ENCODE measurements around the gene RHOH. TPM values are rescaled to one million over a fixed set of nuclear protein-coding genes. Genes with fewer than 3 reads are reported as not detected.

Gene RHOH
- total RNA-seq, 2 experiments from 2014 or later = 38.2 to 83.2 TPM

DNA sequence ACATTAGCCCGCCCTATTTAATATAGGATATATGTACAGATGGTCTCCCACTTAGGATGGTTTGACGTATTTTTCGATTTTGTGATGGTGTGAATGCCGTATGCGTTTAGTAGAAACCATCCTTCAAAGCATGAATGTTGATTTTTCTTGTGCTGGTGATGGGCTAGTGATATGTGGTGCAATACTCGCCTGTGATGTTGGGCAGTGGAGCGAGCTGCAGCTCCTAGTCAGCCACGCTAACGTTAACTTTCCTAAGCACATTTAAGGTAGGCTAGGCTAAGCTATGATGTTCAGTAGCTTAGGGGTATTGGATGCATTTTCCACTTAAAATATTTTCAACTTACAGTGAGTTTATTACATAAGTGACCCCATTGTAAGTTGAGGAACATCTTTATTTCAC lies 36.6 kb upstream of the RHOH start:
- ChIA-PET CTCF (ENCODE audit: unreplicated experiment) (interaction anchor here (1.3 kb wide), 1 partner anchor 157 kb away, joined by 3 read pairs; no protein-coding TSS in a partner anchor), POLR2A (interaction anchor here (0.6 to 0.8 kb wide), 2 partner anchors 74 to 721 kb away, joined by 3 read pairs; no protein-coding TSS in a partner anchor)
- Histone ChIP-seq H3K4me1 (ENCODE audit: insufficient read depth, low read length, poor library complexity, severe bottlenecking) (no peaks in the 10 kb centered on the region), H3K4me2 (ENCODE audit: low read length) (no peak overlapping the region), H3K9me3 (ENCODE audit: low read length) (no peaks in the 10 kb centered on the region), H2AFZ (ENCODE audit: low read length) (no peak overlapping the region), H3K27ac (ENCODE audit: low read depth, low read length, poor library complexity, severe bottlenecking) (no peak overlapping the region), H4K20me1 (ENCODE audit: insufficient read depth, low read length) (no peaks in the 10 kb centered on the region), H3K4me3 (ENCODE audit: low read depth, low read length, poor library complexity, severe bottlenecking) (no peak overlapping the region), H3K9me2 (ENCODE audit: insufficient read depth, low read length) (no peaks in the 10 kb centered on the region), H3K79me2 (ENCODE audit: insufficient read depth, low read depth, low read length) (no peaks in the 10 kb centered on the region), H3K36me3 (ENCODE audit: insufficient read depth, low read length) (no peaks in the 10 kb centered on the region; the same call in 1 of the 2 replicates)
- no TSS peak for BruUV-seq (replicated peaks)
- no peak for TF ChIP-seq EZH2phosphoT487 (IDR thresholded peaks at IDR 0.05; ENCODE audit: borderline replicate concordance, low read depth, low read length)
- TF ChIP-seq, protein P1, sequence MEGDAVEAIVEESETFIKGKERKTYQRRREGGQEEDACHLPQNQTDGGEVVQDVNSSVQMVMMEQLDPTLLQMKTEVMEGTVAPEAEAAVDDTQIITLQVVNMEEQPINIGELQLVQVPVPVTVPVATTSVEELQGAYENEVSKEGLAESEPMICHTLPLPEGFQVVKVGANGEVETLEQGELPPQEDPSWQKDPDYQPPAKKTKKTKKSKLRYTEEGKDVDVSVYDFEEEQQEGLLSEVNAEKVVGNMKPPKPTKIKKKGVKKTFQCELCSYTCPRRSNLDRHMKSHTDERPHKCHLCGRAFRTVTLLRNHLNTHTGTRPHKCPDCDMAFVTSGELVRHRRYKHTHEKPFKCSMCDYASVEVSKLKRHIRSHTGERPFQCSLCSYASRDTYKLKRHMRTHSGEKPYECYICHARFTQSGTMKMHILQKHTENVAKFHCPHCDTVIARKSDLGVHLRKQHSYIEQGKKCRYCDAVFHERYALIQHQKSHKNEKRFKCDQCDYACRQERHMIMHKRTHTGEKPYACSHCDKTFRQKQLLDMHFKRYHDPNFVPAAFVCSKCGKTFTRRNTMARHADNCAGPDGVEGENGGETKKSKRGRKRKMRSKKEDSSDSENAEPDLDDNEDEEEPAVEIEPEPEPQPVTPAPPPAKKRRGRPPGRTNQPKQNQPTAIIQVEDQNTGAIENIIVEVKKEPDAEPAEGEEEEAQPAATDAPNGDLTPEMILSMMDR (conservative IDR thresholded peaks at IDR 0.05; ENCODE audit: low read length) = no peak
- intact Hi-C loops (cut with micrococcal nuclease; ENCODE audit: unreplicated experiment) = no loop called here
- DNase-seq (ENCODE audit: low spot score) = no peak

DNA sequence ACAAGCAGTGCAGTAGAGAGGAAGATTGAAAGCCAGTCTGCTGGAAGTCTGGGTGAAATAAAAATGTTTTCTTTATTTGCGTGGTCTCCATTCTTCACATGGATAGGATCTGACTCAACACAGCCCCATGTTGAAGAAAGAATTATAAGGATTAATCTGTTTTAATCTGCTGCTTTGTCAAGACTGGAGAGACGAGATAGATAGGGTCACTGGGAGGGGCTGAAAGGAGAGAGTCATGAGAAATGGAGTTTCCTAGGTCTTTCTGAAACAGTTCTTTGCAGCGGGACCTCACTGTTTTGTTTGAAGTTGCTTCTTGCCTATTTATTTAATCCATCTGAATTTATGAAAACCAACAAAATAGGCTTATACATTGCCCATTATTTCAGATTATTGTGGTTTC lies 32.4 kb upstream of the RHOH start:
- no peaks in the 10 kb centered on the region for H3K79me2 ChIP-seq (ENCODE audit: insufficient read depth, low read depth, low read length)
- no peak overlapping the region for H3K27ac ChIP-seq (ENCODE audit: low read depth, low read length, poor library complexity, severe bottlenecking)
- TF ChIP-seq, protein P1 (conservative IDR thresholded peaks at IDR 0.05; ENCODE audit: low read length) = no peak
- no peak for TF ChIP-seq EZH2phosphoT487 (IDR thresholded peaks at IDR 0.05; ENCODE audit: borderline replicate concordance, low read depth, low read length)
- no peaks in the 10 kb centered on the region for H3K9me2 ChIP-seq (ENCODE audit: insufficient read depth, low read length)
- no peak overlapping the region for H3K4me3 ChIP-seq (ENCODE audit: low read depth, low read length, poor library complexity, severe bottlenecking)
- no peaks in the 10 kb centered on the region for H4K20me1 ChIP-seq (ENCODE audit: insufficient read depth, low read length)
- peaks cover 15% of the 10 kb centered on the region for H3K9me3 ChIP-seq (ENCODE audit: low read length)
- no peaks in the 10 kb centered on the region; the same call in 1 of the 2 replicates for H3K36me3 ChIP-seq (ENCODE audit: insufficient read depth, low read length)
- H2AFZ ChIP-seq (ENCODE audit: low read length) = no peak overlapping the region
- no peaks in the 10 kb centered on the region for H3K4me1 ChIP-seq (ENCODE audit: insufficient read depth, low read length, poor library complexity, severe bottlenecking)
- POLR2A ChIA-PET = interaction anchor here (0.9 to 1.1 kb wide), 3 partner anchors 21 to 32 kb away, joined by 3 read pairs; no protein-coding TSS in a partner anchor
- intact Hi-C loops (cut with micrococcal nuclease; ENCODE audit: unreplicated experiment) = no loop called here
- H3K4me2 ChIP-seq (ENCODE audit: low read length) = no peak overlapping the region
- BruUV-seq (replicated peaks) = no TSS peak
- CTCF ChIA-PET (ENCODE audit: unreplicated experiment) = no interaction called here
- no peak for DNase-seq (ENCODE audit: low spot score)

DNA sequence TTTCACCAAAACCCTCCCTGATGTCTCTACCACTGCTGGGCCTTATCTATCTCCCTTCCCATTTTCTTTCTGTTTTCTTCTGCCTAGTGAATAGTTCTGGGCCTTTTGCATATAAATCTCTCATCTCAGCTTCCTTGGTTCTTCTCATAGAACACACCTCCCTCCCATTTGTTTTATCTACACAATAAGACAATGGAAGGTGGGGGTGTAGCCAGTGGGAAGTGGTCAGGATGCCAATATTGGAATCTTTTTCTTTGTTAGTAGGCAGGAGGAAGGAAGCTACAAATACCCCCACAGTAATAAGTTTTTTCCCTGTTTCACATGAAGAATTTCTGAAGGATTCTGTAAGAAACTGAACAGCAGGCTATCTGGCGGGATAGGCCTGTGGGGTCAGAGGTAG lies 30.9 kb upstream of the RHOH start:
- no peak overlapping the region for H3K4me2 ChIP-seq (ENCODE audit: low read length)
- intact Hi-C loops (cut with micrococcal nuclease; ENCODE audit: unreplicated experiment) = no loop called here
- H3K9me2 ChIP-seq (ENCODE audit: insufficient read depth, low read length) = no peaks in the 10 kb centered on the region
- DNase-seq (ENCODE audit: low spot score) = no peak
- ChIA-PET CTCF (ENCODE audit: unreplicated experiment) (no interaction called here), POLR2A (no interaction called here)
- no peaks in the 10 kb centered on the region for H4K20me1 ChIP-seq (ENCODE audit: insufficient read depth, low read length)
- peaks cover 15% of the 10 kb centered on the region for H3K9me3 ChIP-seq (ENCODE audit: low read length)
- no peaks in the 10 kb centered on the region for H3K79me2 ChIP-seq (ENCODE audit: insufficient read depth, low read depth, low read length)
- no peaks in the 10 kb centered on the region; the same call in 1 of the 2 replicates for H3K36me3 ChIP-seq (ENCODE audit: insufficient read depth, low read length)
- no peak overlapping the region for H2AFZ ChIP-seq (ENCODE audit: low read length)
- no peak for TF ChIP-seq EZH2phosphoT487 (IDR thresholded peaks at IDR 0.05; ENCODE audit: borderline replicate concordance, low read depth, low read length)
- TF ChIP-seq, protein P1 (conservative IDR thresholded peaks at IDR 0.05; ENCODE audit: low read length) = no peak
- BruUV-seq (replicated peaks) = no TSS peak
- H3K4me1 ChIP-seq (ENCODE audit: insufficient read depth, low read length, poor library complexity, severe bottlenecking) = no peaks in the 10 kb centered on the region
- no peak overlapping the region for H3K27ac ChIP-seq (ENCODE audit: low read depth, low read length, poor library complexity, severe bottlenecking)
- no peak overlapping the region for H3K4me3 ChIP-seq (ENCODE audit: low read depth, low read length, poor library complexity, severe bottlenecking)

Measured in OCI-LY7 (cell line).